Measurements from ENCODE around the gene C4BPB.

DNA sequence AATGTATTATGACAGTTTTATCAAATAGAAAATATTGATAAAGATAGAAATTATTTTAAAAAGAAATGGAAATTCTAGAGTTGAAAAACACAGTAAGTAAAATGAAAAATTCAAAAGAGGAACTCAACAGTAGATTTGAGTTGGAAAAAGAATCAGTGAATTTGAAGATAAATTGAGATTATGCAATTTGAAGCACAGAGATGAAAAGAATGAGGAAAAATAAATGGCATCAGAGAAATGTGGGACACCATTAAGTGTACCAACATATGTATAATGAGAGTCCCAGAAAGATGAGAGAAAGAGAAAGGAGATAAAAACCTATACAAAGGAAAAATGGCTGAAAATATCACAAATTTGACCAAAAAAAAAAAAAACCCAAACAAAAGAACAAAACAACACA, 40.4 kb downstream of the C4BPB start:
- TF ChIP-seq, protein P1, sequence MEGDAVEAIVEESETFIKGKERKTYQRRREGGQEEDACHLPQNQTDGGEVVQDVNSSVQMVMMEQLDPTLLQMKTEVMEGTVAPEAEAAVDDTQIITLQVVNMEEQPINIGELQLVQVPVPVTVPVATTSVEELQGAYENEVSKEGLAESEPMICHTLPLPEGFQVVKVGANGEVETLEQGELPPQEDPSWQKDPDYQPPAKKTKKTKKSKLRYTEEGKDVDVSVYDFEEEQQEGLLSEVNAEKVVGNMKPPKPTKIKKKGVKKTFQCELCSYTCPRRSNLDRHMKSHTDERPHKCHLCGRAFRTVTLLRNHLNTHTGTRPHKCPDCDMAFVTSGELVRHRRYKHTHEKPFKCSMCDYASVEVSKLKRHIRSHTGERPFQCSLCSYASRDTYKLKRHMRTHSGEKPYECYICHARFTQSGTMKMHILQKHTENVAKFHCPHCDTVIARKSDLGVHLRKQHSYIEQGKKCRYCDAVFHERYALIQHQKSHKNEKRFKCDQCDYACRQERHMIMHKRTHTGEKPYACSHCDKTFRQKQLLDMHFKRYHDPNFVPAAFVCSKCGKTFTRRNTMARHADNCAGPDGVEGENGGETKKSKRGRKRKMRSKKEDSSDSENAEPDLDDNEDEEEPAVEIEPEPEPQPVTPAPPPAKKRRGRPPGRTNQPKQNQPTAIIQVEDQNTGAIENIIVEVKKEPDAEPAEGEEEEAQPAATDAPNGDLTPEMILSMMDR (conservative IDR thresholded peaks at IDR 0.05 in 1 of 2, IDR thresholded peaks at IDR 0.05 in 1 of 2; ENCODE audit: low read depth in 1 of 2, low read length in 2 of 2), result no peak
- no peak for TF ChIP-seq EZH2 (IDR thresholded peaks at IDR 0.05; ENCODE audit: low read length, missing control alignments)
